ENCODE results near the gene BZW2.

BZW2 gene

DNA sequence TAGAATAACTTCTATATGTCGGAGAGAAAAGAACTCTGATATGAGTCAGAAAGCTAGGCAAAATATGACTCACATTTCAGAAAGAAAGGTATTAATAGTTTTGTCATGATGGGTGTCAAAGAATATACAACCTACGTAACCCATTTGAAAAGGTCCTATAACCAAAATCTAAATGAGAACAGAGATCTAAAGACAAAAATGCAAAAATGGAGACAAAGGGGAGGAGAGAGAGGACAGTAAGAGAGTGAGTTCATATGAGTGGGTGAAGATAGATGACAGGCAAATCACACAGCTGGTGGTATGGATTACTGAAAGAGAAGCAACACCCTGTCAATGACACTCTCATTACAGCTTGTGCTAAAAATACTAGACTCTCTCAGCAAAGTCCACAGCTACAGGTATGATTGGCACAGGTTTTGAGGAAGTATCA is 26.0 kb upstream of the BZW2 start:
- H3K4me1 ChIP-seq (ENCODE audit: control insufficient read depth, insufficient read depth, low read length) = no peaks in the 10 kb centered on the region
- no peaks in the 10 kb centered on the region for H3K9me3 ChIP-seq (replicated peaks; ENCODE audit: low read length)
- H3K27me3 ChIP-seq (ENCODE audit: control insufficient read depth, insufficient read depth, low read length) = no peaks in the 10 kb centered on the region
- H3K4me2 ChIP-seq (ENCODE audit: low read length) = no peak overlapping the region
- H3K36me3 ChIP-seq (ENCODE audit: insufficient read depth, low read length) = peaks cover 25% of the 10 kb centered on the region
- H3K4me3 ChIP-seq (ENCODE audit: low read length) = no peak overlapping the region
- H3K9ac ChIP-seq (ENCODE audit: low read depth, low read length) = no peak overlapping the region

DNA sequence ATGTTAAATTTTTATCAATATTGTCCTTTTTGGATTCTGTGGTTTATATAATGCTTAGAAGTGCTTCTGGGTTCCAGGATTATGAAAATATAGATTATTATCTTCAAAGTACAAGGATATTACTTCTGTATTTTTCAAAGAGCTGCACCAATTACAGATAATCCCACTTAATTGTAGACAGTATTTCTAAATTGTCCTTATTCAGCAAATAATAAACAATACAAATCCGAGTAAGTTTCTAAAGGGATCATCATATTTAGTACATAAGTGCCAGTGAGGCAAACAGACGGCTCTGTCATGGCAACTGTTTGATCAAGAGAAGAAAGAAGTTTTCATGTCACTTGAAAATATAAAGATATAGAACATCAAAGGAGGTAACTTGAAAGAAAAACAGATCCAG is 19.6 kb upstream of the BZW2 start:
- Histone ChIP-seq H3K4me2 (ENCODE audit: low read length) (no peak overlapping the region), H3K4me1 (ENCODE audit: control insufficient read depth, insufficient read depth, low read length) (peaks cover 7% of the 10 kb centered on the region), H3K4me3 (ENCODE audit: low read length) (no peak overlapping the region), H3K9ac (ENCODE audit: low read depth, low read length) (no peak overlapping the region), H3K9me3 (replicated peaks; ENCODE audit: low read length) (no peaks in the 10 kb centered on the region), H3K27me3 (ENCODE audit: control insufficient read depth, insufficient read depth, low read length) (no peaks in the 10 kb centered on the region), H3K36me3 (ENCODE audit: insufficient read depth, low read length) (peaks cover 20% of the 10 kb centered on the region)

GRCh38 chr7:16627236-16627635 is 18.7 kb upstream of the BZW2 start:
- H3K9ac ChIP-seq (ENCODE audit: low read depth, low read length) = no peak overlapping the region
- H3K4me1 ChIP-seq (ENCODE audit: control insufficient read depth, insufficient read depth, low read length) = peaks cover 7% of the 10 kb centered on the region
- no peak overlapping the region for H3K4me2 ChIP-seq (ENCODE audit: low read length)

GRCh38 chr7:16630654-16631053 is 15.3 kb upstream of the BZW2 start:
- H3K9me3 ChIP-seq (replicated peaks; ENCODE audit: low read length) = no peaks in the 10 kb centered on the region
- no peak overlapping the region for H3K4me2 ChIP-seq (ENCODE audit: low read length)
- no peaks in the 10 kb centered on the region for H3K27me3 ChIP-seq (ENCODE audit: control insufficient read depth, insufficient read depth, low read length)
- no peak overlapping the region for H3K4me3 ChIP-seq (ENCODE audit: low read length)
- no peak overlapping the region for H3K9ac ChIP-seq (ENCODE audit: low read depth, low read length)
- peaks cover 7% of the 10 kb centered on the region for H3K4me1 ChIP-seq (ENCODE audit: control insufficient read depth, insufficient read depth, low read length)
- no peaks in the 10 kb centered on the region for H3K36me3 ChIP-seq (ENCODE audit: insufficient read depth, low read length)

More at GRCh38 chr7:16627236-16627635, 18.7 kb upstream of the BZW2 start:
- Histone ChIP-seq H3K27me3 (ENCODE audit: control insufficient read depth, insufficient read depth, low read length) (no peaks in the 10 kb centered on the region), H3K9me3 (replicated peaks; ENCODE audit: low read length) (no peaks in the 10 kb centered on the region), H3K4me3 (ENCODE audit: low read length) (no peak overlapping the region), H3K36me3 (ENCODE audit: insufficient read depth, low read length) (peaks cover 20% of the 10 kb centered on the region)

DNA sequence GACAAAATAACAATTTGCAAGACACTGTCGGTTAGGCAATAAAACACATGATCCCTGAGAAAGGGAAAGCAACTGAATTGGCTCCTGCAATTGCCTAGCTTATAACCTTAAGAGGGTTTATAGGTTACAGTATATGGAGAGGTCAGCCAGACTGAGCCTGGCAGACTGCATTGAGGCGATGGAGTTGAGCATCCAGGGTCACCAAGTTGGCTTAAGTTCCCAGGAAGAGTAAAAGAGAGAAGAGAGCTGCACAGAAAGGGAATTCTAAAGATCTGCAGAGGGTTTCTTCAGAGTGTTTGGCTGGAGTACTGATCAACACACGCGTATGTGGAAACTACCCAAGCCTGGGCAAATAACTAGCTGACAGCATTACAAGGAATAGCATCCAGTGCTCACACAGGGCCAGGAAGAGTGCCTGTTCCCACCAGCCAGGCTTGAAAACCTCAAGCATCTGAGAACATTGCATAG is 11.7 kb upstream of the BZW2 start:
- H3K4me3 ChIP-seq (ENCODE audit: low read length) = no peak overlapping the region
- no peaks in the 10 kb centered on the region for H3K4me1 ChIP-seq (ENCODE audit: control insufficient read depth, insufficient read depth, low read length)
- H3K4me2 ChIP-seq (ENCODE audit: low read length) = no peak overlapping the region
- no peaks in the 10 kb centered on the region for H3K27me3 ChIP-seq (ENCODE audit: control insufficient read depth, insufficient read depth, low read length)
- no peak overlapping the region for H3K9ac ChIP-seq (ENCODE audit: low read depth, low read length)
- no peaks in the 10 kb centered on the region for H3K36me3 ChIP-seq (ENCODE audit: insufficient read depth, low read length)
- H3K9me3 ChIP-seq (replicated peaks; ENCODE audit: low read length) = no peaks in the 10 kb centered on the region

DNA sequence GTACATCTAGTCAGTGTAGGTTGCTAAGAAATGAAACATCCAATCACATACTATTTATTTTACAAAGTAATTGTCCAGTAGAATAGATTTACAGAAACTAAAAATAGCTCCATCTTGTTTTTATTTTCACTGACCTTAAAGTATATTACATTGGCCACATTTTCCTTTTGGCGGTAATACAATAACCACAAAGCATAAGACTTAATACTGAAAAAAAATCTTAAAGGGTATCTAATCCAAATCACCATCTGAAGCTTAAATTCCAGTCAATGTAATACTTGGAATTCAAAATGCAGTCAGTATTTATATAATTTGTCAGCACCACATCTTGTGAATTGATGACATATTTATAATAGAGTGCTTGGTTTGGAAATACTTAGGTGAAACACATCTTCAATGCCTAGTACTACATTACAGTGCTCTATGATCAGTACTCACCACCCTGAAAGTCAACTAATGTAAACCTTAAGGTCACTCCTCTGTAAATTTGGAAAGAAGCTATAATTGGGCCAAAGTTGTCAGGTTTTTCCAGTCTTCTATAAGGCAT is 9.4 kb upstream of the BZW2 start:
- Histone ChIP-seq H3K27me3 (ENCODE audit: control insufficient read depth, insufficient read depth, low read length) (no peaks in the 10 kb centered on the region), H3K4me3 (ENCODE audit: low read length) (no peak overlapping the region), H3K4me1 (ENCODE audit: control insufficient read depth, insufficient read depth, low read length) (no peaks in the 10 kb centered on the region), H3K36me3 (ENCODE audit: insufficient read depth, low read length) (no peaks in the 10 kb centered on the region), H3K9ac (ENCODE audit: low read depth, low read length) (no peak overlapping the region), H3K4me2 (ENCODE audit: low read length) (no peak overlapping the region), H3K9me3 (replicated peaks; ENCODE audit: low read length) (no peaks in the 10 kb centered on the region)

DNA sequence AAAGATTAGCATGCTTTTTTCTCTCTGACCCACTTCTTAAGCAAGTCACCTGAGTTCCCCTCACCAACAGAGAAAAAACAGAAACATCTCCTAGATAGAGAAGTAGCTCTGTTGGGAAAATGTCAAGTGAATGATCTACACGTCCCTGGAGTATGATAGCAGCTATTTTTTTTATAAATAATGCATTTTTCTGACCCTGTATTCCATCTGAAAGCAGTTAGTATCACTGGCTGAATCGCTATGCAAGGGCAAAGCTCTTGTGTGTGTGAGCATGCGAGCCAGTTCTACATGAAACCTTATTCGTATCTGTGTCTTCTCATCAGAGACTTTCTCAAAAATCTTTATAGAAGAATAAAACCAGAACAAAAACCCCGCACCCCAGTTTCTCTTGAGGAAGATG is 8.6 kb upstream of the BZW2 start:
- no peak overlapping the region for H3K4me2 ChIP-seq (ENCODE audit: low read length)
- H3K4me1 ChIP-seq (ENCODE audit: control insufficient read depth, insufficient read depth, low read length) = no peaks in the 10 kb centered on the region
- H3K9me3 ChIP-seq (replicated peaks; ENCODE audit: low read length) = no peaks in the 10 kb centered on the region
- H3K27me3 ChIP-seq (ENCODE audit: control insufficient read depth, insufficient read depth, low read length) = no peaks in the 10 kb centered on the region
- H3K36me3 ChIP-seq (ENCODE audit: insufficient read depth, low read length) = no peaks in the 10 kb centered on the region
- no peak overlapping the region for H3K4me3 ChIP-seq (ENCODE audit: low read length)
- no peak overlapping the region for H3K9ac ChIP-seq (ENCODE audit: low read depth, low read length)

DNA sequence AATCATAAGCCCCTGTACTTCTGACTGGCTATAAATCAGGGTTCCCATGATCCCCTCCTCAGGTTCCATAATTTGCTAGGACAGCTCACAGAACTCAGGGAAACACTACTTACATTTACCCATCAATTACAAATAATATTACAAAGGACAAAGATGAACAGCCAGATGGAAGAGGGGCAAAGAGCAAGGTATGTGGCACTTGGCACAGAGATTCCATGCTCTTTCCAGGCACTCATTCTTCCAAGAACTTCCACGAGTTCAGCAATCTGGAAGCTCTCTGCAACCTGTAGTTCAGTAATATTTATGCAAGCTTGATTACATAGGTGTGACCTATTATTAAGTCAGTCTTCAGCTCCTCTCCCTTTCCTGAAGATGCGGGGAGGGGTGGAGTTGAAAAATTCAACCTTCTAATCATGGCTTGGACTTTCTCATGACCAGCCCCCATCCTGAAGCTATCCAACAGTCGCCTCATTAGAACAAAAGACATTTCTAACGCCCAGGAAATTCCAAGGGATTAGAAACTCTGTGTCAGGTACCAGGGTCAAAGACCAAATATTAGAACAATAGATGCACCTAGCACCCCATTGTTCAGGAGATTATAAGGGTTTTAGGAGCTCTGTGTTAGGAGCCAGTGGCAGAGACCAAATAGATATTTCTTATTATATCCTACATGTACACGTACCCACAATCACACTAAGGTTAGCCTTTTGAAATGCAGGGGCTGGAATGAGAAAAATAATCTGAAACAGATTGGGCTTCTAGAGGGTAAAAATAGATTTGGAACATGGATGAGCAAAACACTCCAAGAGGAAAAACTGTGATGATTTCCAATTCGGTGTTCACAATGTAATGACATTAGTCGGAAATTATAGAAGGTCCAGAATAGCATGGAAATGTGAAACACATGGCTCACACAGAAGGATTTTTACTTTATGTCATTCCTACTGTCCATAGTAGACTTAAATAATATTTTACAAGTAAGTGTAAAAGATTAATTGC is 7.4 kb upstream of the BZW2 start:
- no peaks in the 10 kb centered on the region for H3K4me1 ChIP-seq (ENCODE audit: control insufficient read depth, insufficient read depth, low read length)
- H3K4me3 ChIP-seq (ENCODE audit: low read length) = no peak overlapping the region
- H3K9me3 ChIP-seq (replicated peaks; ENCODE audit: low read length) = no peaks in the 10 kb centered on the region
- no peaks in the 10 kb centered on the region for H3K36me3 ChIP-seq (ENCODE audit: insufficient read depth, low read length)
- no peak overlapping the region for H3K9ac ChIP-seq (ENCODE audit: low read depth, low read length)
- no peak overlapping the region for H3K4me2 ChIP-seq (ENCODE audit: low read length)
- no peaks in the 10 kb centered on the region for H3K27me3 ChIP-seq (ENCODE audit: control insufficient read depth, insufficient read depth, low read length)

DNA sequence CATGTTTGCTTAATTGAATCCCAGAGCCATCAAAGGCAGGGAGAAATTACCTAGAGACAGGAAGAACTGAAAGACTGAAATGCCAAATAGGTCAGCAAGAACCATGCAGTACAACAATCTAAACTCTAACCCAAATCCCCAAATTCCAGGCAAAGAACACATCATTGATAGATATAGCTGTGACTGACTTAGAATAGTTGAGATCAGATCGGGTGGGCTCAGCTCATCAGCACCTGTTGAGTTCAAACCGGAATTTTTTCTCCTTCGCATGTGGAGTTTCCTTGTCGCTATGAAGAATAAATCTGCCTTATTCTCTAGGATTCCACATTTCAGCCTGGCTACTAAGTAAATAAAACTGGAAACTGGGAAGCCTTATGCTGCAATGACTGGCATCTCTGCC is 1.8 kb upstream of the BZW2 start:
- Histone ChIP-seq H3K9ac (ENCODE audit: low read depth, low read length) (peak overlapping the region; percentile 82), H3K4me2 (ENCODE audit: low read length) (peak overlapping the region; percentile 82), H3K9me3 (replicated peaks; ENCODE audit: low read length) (no peaks in the 10 kb centered on the region), H3K27me3 (ENCODE audit: control insufficient read depth, insufficient read depth, low read length) (no peaks in the 10 kb centered on the region), H3K4me3 (ENCODE audit: low read length) (peak overlapping the region; percentile 89), H3K4me1 (ENCODE audit: control insufficient read depth, insufficient read depth, low read length) (peaks cover 27% of the 10 kb centered on the region), H3K36me3 (ENCODE audit: insufficient read depth, low read length) (no peaks in the 10 kb centered on the region)

- peak overlapping the region; percentile 82 for H3K4me2 ChIP-seq (ENCODE audit: low read length)
- peak overlapping the region; percentile 82 for H3K9ac ChIP-seq (ENCODE audit: low read depth, low read length)
- no peaks in the 10 kb centered on the region for H3K9me3 ChIP-seq (replicated peaks; ENCODE audit: low read length)
- H3K36me3 ChIP-seq (ENCODE audit: insufficient read depth, low read length) = no peaks in the 10 kb centered on the region
- peaks cover 32% of the 10 kb centered on the region for H3K4me1 ChIP-seq (ENCODE audit: control insufficient read depth, insufficient read depth, low read length)
- peak overlapping the region; percentile 89 for H3K4me3 ChIP-seq (ENCODE audit: low read length)
- H3K27me3 ChIP-seq (ENCODE audit: control insufficient read depth, insufficient read depth, low read length) = no peaks in the 10 kb centered on the region
These were observed 1.1 kb upstream of the BZW2 start for GRCh38 chr7:16644636-16645592.

GRCh38 chr7:16646472-16647072 is 591 bp downstream of the BZW2 start:
- H3K4me1 ChIP-seq (ENCODE audit: control insufficient read depth, insufficient read depth, low read length) = peaks cover 32% of the 10 kb centered on the region

More at GRCh38 chr7:16646472-16647072, 591 bp downstream of the BZW2 start:
- H3K27me3 ChIP-seq (ENCODE audit: control insufficient read depth, insufficient read depth, low read length) = no peaks in the 10 kb centered on the region
- H3K36me3 ChIP-seq (ENCODE audit: insufficient read depth, low read length) = no peaks in the 10 kb centered on the region
- H3K4me3 ChIP-seq (ENCODE audit: low read length) = peak overlapping the region; percentile 97
- H3K9me3 ChIP-seq (replicated peaks; ENCODE audit: low read length) = no peaks in the 10 kb centered on the region
- peak overlapping the region; percentile 84 for H3K4me2 ChIP-seq (ENCODE audit: low read length)
- H3K9ac ChIP-seq (ENCODE audit: low read depth, low read length) = peak overlapping the region; percentile 82
